ENCODE data around the gene SKOR2. TPM values are rescaled to one million over a fixed set of nuclear protein-coding genes. Genes with fewer than 3 reads are reported as not detected.
"Not testable (repeated sequence)": the region's sequence is repeated elsewhere in the genome, so short reads cannot be mapped to it uniquely, and the experiment has no call there.

Gene SKOR2
- total RNA-seq, 1 donor from 2014 or later, result not detected

DNA sequence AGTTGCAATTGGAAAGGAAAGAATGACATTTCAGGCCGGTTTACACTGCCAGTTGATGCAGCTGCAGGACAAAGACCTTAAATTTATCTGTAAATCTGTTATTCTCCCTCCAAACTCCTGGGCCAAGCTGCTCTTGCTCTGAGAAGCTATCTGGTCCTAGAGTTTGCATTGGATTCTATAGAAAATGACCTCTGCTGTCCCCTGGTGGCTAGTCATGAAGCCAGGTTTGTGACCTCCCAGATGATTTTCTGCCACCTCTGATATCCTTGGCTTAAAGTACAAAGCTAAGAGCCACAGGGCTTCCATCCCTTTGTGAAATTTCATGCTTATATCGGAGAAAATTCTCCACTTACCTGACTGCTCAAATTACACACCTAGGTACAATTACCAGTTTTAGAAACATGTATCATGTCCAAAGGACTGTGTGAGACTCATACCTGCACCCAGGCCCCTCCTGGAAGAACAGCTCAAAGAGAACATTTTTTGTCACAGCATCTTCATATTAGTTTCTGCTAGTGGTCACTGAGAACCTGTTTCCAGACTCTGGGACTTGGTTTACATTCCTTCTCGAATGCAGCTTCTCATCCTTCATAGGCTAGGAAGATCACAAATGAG, 46.4 kb downstream of the SKOR2 start:
- Mint-ChIP-seq H3K27me3 (ENCODE audit: insufficient read depth, low read depth) (no peaks in the 10 kb centered on the region), H3K4me3 (no peak overlapping the region), H3K27ac (no peak overlapping the region), H3K4me1 (peaks cover 49% of the 10 kb centered on the region), H3K36me3 (no peaks in the 10 kb centered on the region), H3K9me3 (no peaks in the 10 kb centered on the region)
- H3K4me2 ChIP-seq, result no peak overlapping the region
- peaks cover 59% of the 10 kb centered on the region for H3K4me1 ChIP-seq
- no peaks in the 10 kb centered on the region for H3K9me3 ChIP-seq (ENCODE audit: low read depth)
- H4K20me1 ChIP-seq (ENCODE audit: low read depth), result no peaks in the 10 kb centered on the region
- H3K36me3 ChIP-seq, result no peaks in the 10 kb centered on the region
- DNase-seq (ENCODE audit: low spot score), result peak; percentile 66
- no peak overlapping the region for H3K27ac ChIP-seq
- H3F3A ChIP-seq (ENCODE audit: low read depth), result peaks cover 43% of the 10 kb centered on the region
- TF ChIP-seq, protein P1, sequence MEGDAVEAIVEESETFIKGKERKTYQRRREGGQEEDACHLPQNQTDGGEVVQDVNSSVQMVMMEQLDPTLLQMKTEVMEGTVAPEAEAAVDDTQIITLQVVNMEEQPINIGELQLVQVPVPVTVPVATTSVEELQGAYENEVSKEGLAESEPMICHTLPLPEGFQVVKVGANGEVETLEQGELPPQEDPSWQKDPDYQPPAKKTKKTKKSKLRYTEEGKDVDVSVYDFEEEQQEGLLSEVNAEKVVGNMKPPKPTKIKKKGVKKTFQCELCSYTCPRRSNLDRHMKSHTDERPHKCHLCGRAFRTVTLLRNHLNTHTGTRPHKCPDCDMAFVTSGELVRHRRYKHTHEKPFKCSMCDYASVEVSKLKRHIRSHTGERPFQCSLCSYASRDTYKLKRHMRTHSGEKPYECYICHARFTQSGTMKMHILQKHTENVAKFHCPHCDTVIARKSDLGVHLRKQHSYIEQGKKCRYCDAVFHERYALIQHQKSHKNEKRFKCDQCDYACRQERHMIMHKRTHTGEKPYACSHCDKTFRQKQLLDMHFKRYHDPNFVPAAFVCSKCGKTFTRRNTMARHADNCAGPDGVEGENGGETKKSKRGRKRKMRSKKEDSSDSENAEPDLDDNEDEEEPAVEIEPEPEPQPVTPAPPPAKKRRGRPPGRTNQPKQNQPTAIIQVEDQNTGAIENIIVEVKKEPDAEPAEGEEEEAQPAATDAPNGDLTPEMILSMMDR (IDR thresholded peaks at IDR 0.05), result peak; percentile 86
- TF ChIP-seq EZH2 (IDR thresholded peaks at IDR 0.05) (no peak), EZH2phosphoT487 (IDR thresholded peaks at IDR 0.05) (no peak)
- H3K79me2 ChIP-seq (ENCODE audit: low read depth), result no peaks in the 10 kb centered on the region
- no peaks in the 10 kb centered on the region for H3K27me3 ChIP-seq
- no peak overlapping the region for H3K9ac ChIP-seq
- no peak overlapping the region for H2AFZ ChIP-seq (replicated peaks)
- H3K4me3 ChIP-seq, result no peak overlapping the region

DNA sequence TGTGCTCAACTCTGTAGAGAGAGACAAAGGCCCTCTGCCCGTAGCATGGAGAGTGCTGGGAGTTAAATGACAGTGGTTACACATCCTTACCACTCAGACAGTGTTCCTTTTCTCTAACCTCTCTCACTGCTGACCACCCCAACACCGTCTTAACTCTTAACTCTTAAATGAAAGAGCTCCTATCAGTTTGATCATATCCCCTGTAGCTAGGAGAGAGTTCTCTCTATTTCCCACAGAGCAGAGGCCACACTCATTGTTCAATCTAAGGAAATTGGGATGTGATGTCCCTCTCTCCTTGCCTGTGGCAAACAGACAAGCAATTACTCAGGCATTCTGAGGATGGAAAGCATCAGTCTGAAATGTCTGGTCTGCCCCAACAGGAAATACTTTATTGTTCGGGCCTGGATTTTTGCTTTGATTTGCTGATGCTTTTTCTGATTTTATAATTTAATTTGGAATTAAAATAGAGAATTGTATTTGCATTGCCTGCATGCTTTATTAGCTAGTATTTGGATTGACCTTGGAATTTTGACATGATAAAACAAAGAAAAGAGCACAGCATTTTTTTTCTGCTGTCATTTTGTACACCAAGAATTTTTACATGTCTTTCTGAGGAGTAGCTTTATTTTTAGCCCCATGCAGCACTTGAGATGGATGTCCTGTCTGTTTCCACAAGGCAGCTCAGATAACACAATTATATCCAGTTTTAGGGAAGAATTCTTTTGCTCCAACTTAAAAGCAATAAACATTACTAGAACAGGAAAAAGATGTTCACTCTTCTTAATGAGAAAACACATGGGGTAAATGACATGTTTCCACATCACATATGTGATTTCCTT, 47.6 kb downstream of the SKOR2 start:
- Mint-ChIP-seq H3K4me3 (no peak overlapping the region), H3K4me1 (peaks cover 37% of the 10 kb centered on the region), H3K9me3 (no peaks in the 10 kb centered on the region), H3K27ac (no peak overlapping the region), H3K36me3 (no peaks in the 10 kb centered on the region), H3K27me3 (ENCODE audit: insufficient read depth, low read depth) (no peaks in the 10 kb centered on the region)
- Histone ChIP-seq H3K4me2 (no peak overlapping the region), H3K79me2 (ENCODE audit: low read depth) (no peaks in the 10 kb centered on the region), H3K36me3 (no peaks in the 10 kb centered on the region), H3K9me3 (ENCODE audit: low read depth) (no peaks in the 10 kb centered on the region), H3K27ac (no peak overlapping the region), H3F3A (ENCODE audit: low read depth) (peaks cover 31% of the 10 kb centered on the region), H3K27me3 (no peaks in the 10 kb centered on the region), H3K4me1 (peaks cover 47% of the 10 kb centered on the region), H3K4me3 (no peak overlapping the region), H2AFZ (replicated peaks) (peak overlapping the region; percentile 89), H4K20me1 (ENCODE audit: low read depth) (no peaks in the 10 kb centered on the region), H3K9ac (no peak overlapping the region)
- TF ChIP-seq, protein P1 (IDR thresholded peaks at IDR 0.05), result no peak
- TF ChIP-seq EZH2 (IDR thresholded peaks at IDR 0.05) (no peak), EZH2phosphoT487 (IDR thresholded peaks at IDR 0.05) (no peak)
- DNase-seq (ENCODE audit: low spot score), result no peak

DNA sequence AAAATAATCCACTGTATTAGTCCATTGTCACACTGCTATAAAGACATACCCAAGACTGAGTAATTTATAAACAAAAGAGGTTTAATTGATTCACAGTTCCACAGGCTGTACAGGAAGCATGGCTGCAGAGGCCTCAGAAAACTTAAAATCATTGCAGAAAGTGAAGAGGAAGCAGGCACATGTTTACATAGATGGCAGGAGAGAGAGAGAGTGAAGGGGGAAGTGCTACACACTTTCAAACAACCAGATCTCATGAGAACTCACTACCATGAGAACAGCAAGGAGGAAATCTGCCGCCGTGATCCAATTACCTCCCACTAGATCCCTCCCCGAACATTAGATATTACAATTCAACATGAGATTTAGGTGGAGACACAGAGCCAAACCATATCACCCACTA, 55.5 kb downstream of the SKOR2 start:
- not testable (repeated sequence) for H3K4me2 ChIP-seq; H4K20me1 ChIP-seq (ENCODE audit: low read depth); H3K36me3 ChIP-seq; H3F3A ChIP-seq (ENCODE audit: low read depth); H3K4me1 ChIP-seq; H3K9me3 Mint-ChIP-seq; H3K79me2 ChIP-seq (ENCODE audit: low read depth); H3K27ac Mint-ChIP-seq; DNase-seq (ENCODE audit: low spot score); H3K4me1 Mint-ChIP-seq; H3K4me3 Mint-ChIP-seq; H3K27me3 ChIP-seq; H3K9ac ChIP-seq; H3K4me3 ChIP-seq; H3K9me3 ChIP-seq (ENCODE audit: low read depth); H3K36me3 Mint-ChIP-seq; H3K27me3 Mint-ChIP-seq (ENCODE audit: insufficient read depth, low read depth); H3K27ac ChIP-seq
- H2AFZ ChIP-seq (replicated peaks), result peak overlapping the region; percentile 76

DNA sequence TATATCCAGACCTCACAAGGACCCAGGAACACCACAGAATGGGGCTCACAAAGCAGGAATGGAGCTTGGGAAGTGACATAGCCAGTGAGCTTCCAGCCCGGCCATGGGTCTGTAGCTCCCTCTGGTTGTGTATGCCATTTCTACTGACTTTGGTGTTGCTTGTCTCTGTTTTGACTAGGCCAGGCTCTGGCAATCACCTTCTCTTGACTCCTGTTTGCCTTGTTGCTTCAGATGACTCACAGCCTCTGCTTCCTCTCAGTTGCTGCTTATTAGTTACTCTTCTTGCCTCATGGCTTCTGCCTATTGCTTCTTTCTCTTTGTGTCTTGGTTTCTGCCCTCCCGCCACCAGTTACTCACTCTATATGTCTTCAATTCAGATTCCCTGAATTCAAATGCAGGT, 59.5 kb downstream of the SKOR2 start:
- H3F3A ChIP-seq (ENCODE audit: low read depth), result no peaks in the 10 kb centered on the region
- H3K4me3 ChIP-seq, result no peak overlapping the region
- H3K27ac Mint-ChIP-seq, result no peak overlapping the region
- no peaks in the 10 kb centered on the region for H3K9me3 ChIP-seq (ENCODE audit: low read depth)
- H3K36me3 ChIP-seq, result no peaks in the 10 kb centered on the region
- H3K27ac ChIP-seq, result no peak overlapping the region
- H3K36me3 Mint-ChIP-seq, result no peaks in the 10 kb centered on the region
- no peak for DNase-seq (ENCODE audit: low spot score)
- H3K27me3 ChIP-seq, result no peaks in the 10 kb centered on the region
- H3K4me3 Mint-ChIP-seq, result no peak overlapping the region
- no peak overlapping the region for H3K4me2 ChIP-seq
- no peak overlapping the region for H2AFZ ChIP-seq (replicated peaks)
- H3K9ac ChIP-seq, result no peak overlapping the region
- peaks cover 2% of the 10 kb centered on the region for H3K27me3 Mint-ChIP-seq (ENCODE audit: insufficient read depth, low read depth)
- H3K9me3 Mint-ChIP-seq, result no peaks in the 10 kb centered on the region
- no peak for TF ChIP-seq EZH2 (IDR thresholded peaks at IDR 0.05)
- TF ChIP-seq, protein P1 (IDR thresholded peaks at IDR 0.05), result no peak
- TF ChIP-seq EZH2phosphoT487 (IDR thresholded peaks at IDR 0.05), result no peak
- no peaks in the 10 kb centered on the region for H3K79me2 ChIP-seq (ENCODE audit: low read depth)
- no peaks in the 10 kb centered on the region for H3K4me1 ChIP-seq
- H4K20me1 ChIP-seq (ENCODE audit: low read depth), result no peaks in the 10 kb centered on the region
- no peaks in the 10 kb centered on the region for H3K4me1 Mint-ChIP-seq
